GM23338 (cell line): ENCODE measurements around the gene CALR.

Experiments
- CREB1 ChIP-seq: fragments of 250-450 bp; sonication (Bioruptor Pico); IDR thresholded peaks from 2 replicates; pipeline ENCODE4 v1.5.0; 2020; ENCODE audit warnings: low read depth, mild to moderate bottlenecking, moderate library complexity
- CTCF ChIP-seq, 2 experiments: fragments of 200-600 bp in 1 of 2; sonication (generic) in 1 of 2; conservative IDR thresholded peaks; 2 replicates each; pipeline versions ENCODE4 v1.5.1 to v1.6.1; 2016 to 2017; ENCODE audit warnings: antibody characterized with exemption in 2 of 2, low read depth in 2 of 2, mild to moderate bottlenecking in 2 of 2, moderate library complexity in 1 of 2
- ETS1 ChIP-seq: IDR thresholded peaks from 2 replicates; pipeline ENCODE4 v1.6.1; 2016; ENCODE audit warnings: antibody characterized with exemption
- EZH2 ChIP-seq: fragments of 200-600 bp; sonication (generic); IDR thresholded peaks from one replicate; pipeline ENCODE4 v1.8.0; 2017; ENCODE audit warnings: antibody characterized with exemption, mild to moderate bottlenecking, low read depth; ENCODE audit not compliant: unreplicated experiment
- EZH2phosphoT487 ChIP-seq: fragments of 200-600 bp; sonication (generic); IDR thresholded peaks from one replicate; pipeline ENCODE4 v1.8.1; 2018; ENCODE audit warnings: antibody characterized with exemption; ENCODE audit not compliant: unreplicated experiment
- JUNB ChIP-seq: IDR thresholded peaks from one replicate; pipeline ENCODE4 v1.6.1; 2016; ENCODE audit warnings: antibody characterized with exemption; ENCODE audit not compliant: unreplicated experiment
- NANOG ChIP-seq: IDR thresholded peaks from 2 replicates; pipeline ENCODE4 v1.6.1; 2016; ENCODE audit warnings: antibody characterized with exemption, borderline replicate concordance
- POLR2AphosphoS5 ChIP-seq: IDR thresholded peaks from 2 replicates; pipeline ENCODE4 v1.6.1; 2016; ENCODE audit warnings: antibody characterized with exemption, low read depth
- REST ChIP-seq: IDR thresholded peaks from one replicate; pipeline ENCODE4 v1.6.1; 2018; ENCODE audit warnings: antibody characterized with exemption; ENCODE audit not compliant: unreplicated experiment
- STAT1 ChIP-seq: IDR thresholded peaks from one replicate; pipeline ENCODE4 v1.6.1; 2016; ENCODE audit warnings: antibody characterized with exemption; ENCODE audit not compliant: unreplicated experiment
- ZNF114 ChIP-seq: fragments of 250-450 bp; sonication (Bioruptor Pico); IDR thresholded peaks from 2 replicates; pipeline ENCODE4 v1.5.0; 2020; ENCODE audit warnings: mild to moderate bottlenecking, moderate library complexity
- ZNF331 ChIP-seq: fragments of 250-450 bp; sonication (Bioruptor Pico); IDR thresholded peaks from 2 replicates; pipeline ENCODE4 v1.5.0; 2020; ENCODE audit warnings: low read depth, mild to moderate bottlenecking, moderate library complexity

- TF ChIP-seq CTCF (conservative IDR thresholded peaks at IDR 0.05; ENCODE audit: low read depth in 2 of 2) (no peak), JUNB (no peak), EZH2 (no peak), CREB1 (CRISPR knock-in tag) (peak; percentile 58), POLR2AphosphoS5 (peak; percentile 99), REST (no peak), STAT1 (no peak), EZH2phosphoT487 (no peak), ZNF114 (CRISPR knock-in tag) (peak; percentile 78; the same call in 1 of the 2 replicates), NANOG (no peak), ETS1 (peak; percentile 97), ZNF331 (CRISPR knock-in tag) (no peak)
Observed at GRCh38 chr19:12933287-12934072, 4.9 kb upstream of the CALR start, which contains the start of gene FARSA.
